Gastrocnemius medialis (tissue), 4 donors: ENCODE data around the gene AADAC.

Experiments
- CTCF ChIP-seq, 5 experiments: fragments of 450-650 bp in 3 of 5; fragments of 200-600 bp in 2 of 5; sonication (generic) in 2 of 5; IDR thresholded peaks in 4 of 5; conservative IDR thresholded peaks in 1 of 5; 1 replicate in 4 of 5; 2 replicates in 1 of 5; pipeline ENCODE4 v1.5.1; 2016 to 2019; ENCODE audit warnings: antibody characterized with exemption in 5 of 5, mild to moderate bottlenecking in 3 of 5, moderate library complexity in 3 of 5
- POLR2A ChIP-seq, 2 donors: fragments of 450-650 bp; IDR thresholded peaks; one replicate each; pipeline ENCODE4 v1.6.1; 2017; ENCODE audit warnings: antibody characterized with exemption in 2 of 2, mild to moderate bottlenecking in 2 of 2, moderate library complexity in 2 of 2

- no peak for TF ChIP-seq CTCF (IDR thresholded peaks at IDR 0.05 in 4 of 5, conservative IDR thresholded peaks at IDR 0.05 in 1 of 5)
- no peak for TF ChIP-seq POLR2A (IDR thresholded peaks at IDR 0.05)
Observed at GRCh38 chr3:151806838-151807237, 7.1 kb upstream of the AADAC start.
